ENCODE data around the gene TBL1X. TPM values are rescaled to one million over a fixed set of nuclear protein-coding genes. Genes with fewer than 3 reads are reported as not detected.
"Not testable (repeated sequence)": the region's sequence is repeated elsewhere in the genome, so short reads cannot be mapped to it uniquely, and the experiment has no call there.

TBL1X gene
- total RNA-seq, 1 donor from 2014 or later = 7.5 TPM

DNA sequence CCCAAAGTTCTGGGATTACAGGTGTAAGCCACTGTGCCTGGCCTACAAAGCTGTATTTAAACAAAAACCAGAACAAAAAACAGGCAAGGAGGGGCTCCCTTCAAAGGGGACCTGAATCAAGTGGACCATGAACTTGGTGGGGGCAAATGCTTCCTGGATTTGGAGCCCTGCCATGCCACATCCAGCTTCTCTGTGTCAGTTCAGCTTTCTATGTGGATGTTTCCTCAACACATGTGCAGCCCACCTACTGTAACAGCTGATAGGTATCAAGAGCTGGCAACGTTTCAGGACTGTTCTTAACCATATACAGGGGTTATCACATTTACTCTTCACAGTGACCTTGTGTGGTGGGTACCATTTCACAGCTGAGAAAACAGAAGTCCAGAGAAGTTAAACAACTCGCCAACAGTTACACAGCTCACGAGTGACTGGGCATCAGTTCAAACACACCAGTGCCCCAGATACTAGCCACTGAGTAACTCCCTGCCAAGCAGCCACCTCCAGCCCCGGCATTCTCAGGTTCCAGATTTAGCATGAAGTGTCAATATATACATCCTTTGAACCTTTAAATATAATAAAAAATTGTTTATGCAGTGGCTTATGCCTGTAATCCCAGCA is 293.3 kb downstream of the TBL1X start:
- no peak for DNase-seq (ENCODE audit: low read depth in 2 of 2)

DNA sequence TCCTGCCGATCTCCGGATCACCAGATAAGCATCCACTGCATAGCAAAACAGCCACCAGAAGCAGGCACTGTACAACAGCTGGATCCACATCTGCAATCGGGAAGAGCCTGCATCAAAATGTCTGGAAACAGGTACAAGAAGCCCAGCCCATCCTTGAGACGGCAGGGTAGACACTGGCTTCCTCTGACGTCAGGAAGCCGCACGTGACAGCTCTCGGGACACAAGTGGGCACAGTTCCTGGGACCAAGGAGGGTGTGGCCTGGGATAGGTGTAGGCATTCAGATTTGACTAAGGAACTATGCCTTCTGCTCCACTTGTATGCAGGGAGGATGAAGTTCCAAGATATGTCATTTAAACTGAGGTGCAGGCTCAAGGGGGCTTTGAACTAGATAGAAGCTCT is 294.5 kb downstream of the TBL1X start:
- no peak for DNase-seq (ENCODE audit: low read depth in 2 of 2)

DNA sequence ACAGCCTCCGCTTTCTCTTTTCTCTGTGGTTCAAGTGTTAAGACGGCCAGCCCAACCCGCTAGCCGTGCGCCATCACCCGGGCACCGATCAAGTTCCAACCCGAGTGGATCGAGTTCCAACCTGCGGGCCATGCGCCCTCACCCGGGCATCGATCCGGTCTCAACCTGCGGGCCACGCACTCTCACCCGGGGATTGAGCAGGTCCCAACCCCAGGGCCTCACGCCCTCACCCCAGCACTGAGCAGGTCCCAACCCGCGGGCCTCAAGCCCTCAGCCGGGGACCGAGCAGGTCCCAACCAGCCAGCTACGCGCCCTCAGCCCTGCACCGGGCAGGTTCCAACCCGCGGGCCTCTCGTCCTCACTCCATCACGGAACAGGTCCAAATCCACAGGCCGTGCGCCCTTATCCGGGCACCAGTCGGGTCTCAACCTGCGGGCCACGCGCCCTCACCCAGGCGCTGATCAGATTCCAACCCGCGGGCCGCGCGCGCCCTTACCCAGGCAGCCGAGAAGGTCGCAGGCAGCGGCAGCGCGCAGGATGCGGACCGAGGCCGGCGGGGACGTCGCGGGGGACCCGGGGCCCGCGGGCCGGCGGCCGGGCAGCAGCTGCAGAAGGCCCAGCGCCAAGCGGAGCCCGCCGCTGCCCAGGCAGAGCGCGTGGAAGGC is 300.3 kb downstream of the TBL1X start:
- DNase-seq (ENCODE audit: low read depth in 2 of 2) = no peak

DNA sequence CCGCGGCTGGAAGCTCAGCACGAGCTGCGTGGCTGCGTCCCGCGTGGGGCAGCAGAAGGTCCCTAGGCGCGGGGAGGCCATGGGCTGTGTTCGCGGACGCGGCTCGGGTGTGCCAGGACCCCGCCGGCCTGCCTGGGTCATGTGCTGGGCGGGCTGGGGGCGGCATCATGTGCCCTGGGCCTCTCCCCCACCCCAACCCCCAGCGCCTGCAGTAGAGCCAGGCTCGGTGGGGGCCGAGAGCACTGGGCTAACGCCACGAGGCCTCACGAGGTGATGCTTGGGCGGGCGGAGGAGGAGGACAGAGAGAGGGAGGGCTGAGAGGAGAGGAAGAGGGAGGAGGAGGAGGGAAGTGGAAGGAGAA is 300.9 kb downstream of the TBL1X start, which contains the start of gene GPR143:
TSS of gene GPR143 (minus strand) at position 111 of the 361 bp plus-strand sequence. CDS start at position 81, 30 bp downstream.
- DNase-seq (ENCODE audit: low read depth in 2 of 2) = no peak

DNA sequence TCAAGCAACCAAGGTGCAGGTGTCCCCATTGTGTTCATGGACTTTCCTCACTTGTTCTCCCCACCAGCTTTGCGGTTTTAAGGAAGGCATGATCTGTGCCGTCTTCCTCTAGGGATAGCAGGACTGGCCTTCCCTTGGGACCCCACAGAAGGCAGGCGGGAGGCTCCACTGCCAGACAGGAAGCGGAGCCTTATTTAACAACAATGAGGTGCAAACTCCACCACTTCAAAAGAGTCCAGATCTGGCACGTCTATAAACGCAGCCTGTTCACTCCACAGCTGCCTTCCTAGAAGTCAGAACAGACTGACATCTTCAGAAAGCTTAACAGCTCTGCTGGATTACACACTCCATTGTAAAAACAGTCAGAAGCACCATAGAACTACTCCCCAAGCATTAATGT is 302.5 kb downstream of the TBL1X start:
- peak in 1 of 2 donors; percentile 47 for DNase-seq (ENCODE audit: low read depth in 2 of 2)

DNA sequence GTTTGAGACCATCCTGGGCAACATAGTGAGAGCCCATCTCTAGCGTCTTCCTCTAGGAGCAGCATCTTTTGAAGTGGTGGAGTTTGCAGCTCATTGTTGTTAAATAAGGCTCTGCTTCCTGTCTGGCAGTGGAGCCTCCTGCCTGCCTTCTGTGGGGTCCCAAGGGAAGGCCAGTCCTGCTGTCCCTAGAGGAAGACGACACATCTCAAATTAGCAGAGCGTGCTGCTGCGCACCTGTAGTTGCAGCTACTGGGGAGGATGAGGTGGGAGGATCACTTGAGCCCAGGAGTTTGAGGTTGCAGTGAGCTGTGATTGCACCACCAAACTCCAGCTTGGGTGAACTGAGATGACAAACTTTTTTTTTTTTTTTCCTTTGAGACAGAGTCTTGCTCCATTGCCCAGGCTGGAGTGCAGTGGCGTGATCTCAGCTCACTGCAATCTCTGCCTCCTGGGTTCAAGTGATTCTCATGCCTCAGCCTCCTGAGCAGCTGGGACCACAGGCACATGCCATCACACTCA is 303.5 kb downstream of the TBL1X start:
- not testable (repeated sequence) for DNase-seq (ENCODE audit: low read depth in 2 of 2)

DNA sequence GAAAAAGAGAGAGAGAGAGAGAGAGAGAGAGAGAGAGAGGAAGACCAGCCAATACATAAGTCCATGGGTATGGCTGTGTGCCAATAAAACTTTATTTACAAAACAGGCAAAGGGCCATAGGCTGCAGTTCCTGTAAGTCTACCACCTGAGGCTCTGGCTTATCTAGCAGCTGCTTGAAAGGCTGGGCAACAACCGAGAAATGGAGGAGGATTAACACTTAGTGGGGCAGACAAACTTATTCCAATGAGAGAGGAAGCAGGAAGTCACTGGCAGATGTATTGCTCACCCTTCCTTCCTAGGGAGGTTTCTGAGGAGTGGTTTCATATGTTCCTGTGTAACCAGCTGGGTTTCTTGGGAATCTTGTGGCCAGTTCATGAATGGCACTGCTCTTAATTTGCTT is 305.5 kb downstream of the TBL1X start:
- peak in 1 of 2 donors; percentile 80 for DNase-seq (ENCODE audit: low read depth in 2 of 2)

DNA sequence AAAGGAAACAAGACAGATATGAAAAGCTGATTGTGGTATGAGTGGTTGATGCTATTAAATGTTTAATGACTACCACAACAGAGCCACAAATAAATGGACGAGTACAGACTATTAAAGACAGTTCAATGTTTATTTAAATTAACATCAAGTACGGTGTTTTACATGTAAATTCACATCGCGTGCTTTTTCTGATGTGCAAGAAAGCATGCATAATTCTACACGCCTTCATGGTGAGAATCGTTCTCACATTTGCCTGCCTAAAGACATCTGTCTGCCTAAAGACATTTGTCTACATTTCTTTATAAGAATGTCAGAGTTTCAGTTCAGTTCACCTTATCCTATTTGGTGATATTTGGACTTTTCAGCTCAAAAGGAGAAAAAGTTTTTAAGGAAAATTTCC is 308.1 kb downstream of the TBL1X start:
- DNase-seq (ENCODE audit: low read depth in 2 of 2) = no peak

DNA sequence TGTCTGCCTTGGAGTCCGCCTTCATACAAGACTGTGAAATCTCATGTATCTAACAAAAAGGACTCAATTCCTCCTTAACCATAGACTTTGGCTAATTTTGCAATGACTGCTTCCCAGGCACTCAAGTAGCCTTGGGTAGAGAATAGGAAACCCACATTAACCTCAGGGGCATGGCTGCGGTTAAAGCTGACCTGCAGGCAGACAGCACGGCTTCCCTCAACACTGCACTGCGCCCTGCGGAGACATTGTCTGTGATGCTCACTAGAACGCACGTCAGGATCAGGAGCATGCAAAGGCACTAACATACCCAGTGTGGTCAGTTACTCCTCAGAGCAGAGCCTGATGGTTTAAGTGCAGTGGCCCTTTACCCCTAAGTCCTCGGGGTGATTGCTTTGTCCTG is 311.1 kb downstream of the TBL1X start:
- DNase-seq (ENCODE audit: low read depth in 2 of 2) = peak in 1 of 2 donors; percentile 18

DNA sequence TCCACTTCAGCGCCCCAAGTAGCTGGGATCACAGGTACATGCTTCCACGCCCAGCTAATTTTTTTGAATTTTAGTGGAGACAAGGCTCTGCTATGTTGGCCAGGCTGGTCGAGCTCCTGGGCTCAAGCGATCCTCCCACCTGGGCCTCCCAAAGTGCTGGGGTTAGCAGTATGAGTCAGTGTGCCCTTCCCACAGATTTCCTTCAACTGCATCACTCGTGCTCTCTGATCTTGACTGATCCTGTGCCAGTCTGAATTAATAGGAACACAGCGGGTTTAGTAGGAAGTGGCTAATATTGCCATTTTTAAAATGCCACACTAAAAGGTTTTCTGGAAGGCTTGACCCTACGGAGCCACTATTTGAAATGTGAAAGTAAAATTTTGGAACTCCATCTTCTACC is 317.1 kb downstream of the TBL1X start:
- no peak for DNase-seq (ENCODE audit: low read depth in 2 of 2)

DNA sequence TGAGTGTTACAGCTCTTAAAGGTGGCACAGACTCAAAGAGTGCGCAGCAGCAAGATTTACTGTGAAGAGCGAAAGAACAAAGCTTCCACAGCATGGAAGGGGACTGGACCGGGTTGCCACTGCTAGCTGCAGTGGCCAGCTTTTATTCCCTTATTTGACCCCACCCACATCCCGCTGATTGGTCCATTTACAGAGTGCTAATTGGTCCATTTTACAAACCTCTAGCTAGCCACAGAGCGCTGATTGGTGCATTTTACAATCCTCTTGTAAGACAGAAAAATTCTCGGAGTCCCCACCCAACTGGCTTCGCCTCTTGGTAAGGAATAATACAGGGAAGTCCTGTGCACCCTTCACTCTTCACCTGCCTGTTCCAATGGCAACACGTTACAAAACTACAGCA is 319.5 kb downstream of the TBL1X start:
- no peak for DNase-seq (ENCODE audit: low read depth in 2 of 2)

DNA sequence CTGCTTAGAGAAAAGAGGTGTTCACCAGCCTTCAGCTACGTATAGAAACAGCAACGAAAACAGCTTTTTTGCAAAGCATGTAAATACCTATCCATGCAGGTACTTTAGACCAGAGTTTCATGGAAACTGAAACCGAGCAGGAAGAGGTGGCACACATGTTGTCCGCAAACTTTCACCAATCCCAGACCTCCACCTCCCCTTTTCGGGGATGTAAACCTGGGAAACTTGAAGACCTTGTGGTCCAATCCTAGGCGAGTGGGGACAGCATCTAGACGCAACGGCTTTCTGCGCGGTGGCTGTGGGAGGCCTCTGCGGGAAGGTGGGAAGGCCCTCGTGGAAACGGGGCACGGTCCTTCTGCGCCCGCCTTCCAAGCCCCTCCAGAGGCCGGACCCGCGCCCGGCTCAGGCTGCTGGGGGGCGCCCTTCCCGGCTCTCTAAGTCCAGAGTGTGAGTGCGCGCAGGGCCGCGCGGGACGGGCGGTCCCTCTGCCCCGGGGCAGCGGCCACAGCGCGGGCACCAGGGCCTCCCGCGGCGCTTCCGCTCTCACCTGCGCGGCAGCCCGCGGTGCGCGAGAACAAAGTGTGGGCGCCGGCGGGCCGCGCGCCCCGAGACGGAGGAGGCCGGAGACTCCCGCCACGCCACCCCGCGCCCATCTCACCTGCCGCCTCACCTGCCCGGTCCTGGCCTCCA is 320.5 kb downstream of the TBL1X start:
- peak in 1 of 2 donors; percentile 5 for DNase-seq (ENCODE audit: low read depth in 2 of 2)

DNA sequence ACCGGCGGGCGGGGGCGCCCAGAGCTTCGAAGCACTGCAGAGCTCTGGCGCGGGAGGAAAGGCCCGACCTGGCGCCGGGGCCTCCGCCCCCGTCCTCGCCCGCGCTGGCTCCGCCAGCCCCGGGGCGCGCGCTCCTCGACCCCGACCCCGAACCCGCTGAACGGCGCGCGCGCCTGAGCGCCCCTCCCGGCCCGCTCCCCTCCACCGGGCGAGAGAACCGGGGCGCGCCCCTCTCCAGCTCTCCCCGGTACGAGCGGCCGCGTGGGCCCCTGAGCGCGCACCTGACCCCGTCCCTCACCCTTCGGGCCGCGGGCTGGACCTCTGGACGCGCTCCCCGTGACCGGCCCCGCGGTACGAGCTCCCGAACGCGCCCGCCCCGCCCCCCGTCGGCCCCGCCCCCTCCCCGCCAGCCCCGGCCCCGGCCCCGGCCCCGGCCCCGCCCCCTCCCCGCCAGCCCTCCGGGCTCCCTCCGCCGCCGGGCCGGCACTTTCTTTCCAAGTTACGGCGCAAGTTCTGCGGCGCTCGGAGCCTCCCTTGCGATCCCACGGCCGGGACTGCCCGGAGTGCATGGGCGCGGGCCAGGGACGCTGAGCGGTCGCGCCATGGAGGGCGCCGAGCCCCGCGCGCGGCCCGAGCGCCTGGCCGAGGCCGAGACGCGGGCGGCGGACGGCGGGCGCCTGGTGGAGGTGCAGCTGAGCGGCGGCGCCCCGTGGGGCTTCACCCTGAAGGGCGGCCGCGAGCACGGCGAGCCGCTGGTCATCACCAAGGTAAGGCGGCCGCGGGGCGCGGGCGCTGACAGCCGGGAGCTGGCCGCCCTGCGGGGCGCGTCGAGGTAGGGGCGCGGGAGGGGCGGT is 321.3 kb downstream of the TBL1X start, which contains the start of gene SHROOM2:
TSS of gene SHROOM2 (plus strand) at position 486 of the 854 bp plus-strand sequence. CDS start at position 603, 117 bp downstream.
- DNase-seq (ENCODE audit: low read depth in 2 of 2) = peak; percentile 19 to 51

DNA sequence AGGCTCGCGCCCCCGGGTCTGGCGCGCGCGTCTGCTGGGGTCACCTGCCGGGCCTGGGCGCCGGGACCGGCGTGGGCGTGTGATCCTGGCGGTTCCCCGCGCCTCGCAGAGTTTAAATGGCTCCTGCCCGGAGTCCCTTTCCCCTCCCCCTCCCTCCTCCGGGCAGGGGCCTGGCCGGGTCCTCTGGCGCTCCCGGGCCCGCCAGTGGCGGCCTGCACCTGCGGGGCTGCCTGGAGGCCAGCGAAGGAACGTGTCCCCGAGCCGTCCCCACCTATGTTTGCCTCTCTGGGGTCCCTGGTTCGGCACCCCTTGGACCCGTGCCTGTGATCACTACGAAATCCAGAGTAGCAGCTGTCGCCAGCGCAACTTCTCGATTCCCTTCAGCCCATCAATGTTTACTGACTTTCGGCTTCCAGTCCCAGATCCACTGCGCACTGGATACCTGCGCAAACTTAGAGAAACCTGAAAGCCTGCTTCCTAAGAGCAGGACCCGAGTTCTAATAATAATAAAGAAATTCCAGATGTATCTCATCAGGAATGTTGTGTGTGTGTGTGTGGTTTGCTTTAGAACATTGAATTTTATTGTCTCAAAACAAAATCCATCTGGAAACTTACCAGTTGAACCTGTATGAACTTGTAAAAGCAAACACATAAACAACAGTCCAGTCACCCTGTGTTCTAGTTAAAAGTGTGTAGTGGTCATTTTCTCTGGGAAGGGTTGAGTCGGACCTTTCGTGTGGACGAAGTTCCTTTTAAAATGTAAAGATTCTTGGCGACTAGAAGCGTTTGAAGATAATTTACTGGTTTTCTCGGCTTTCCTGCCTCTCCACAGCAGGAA is 322.2 kb downstream of the TBL1X start:
- peak; percentile 13 to 33 for DNase-seq (ENCODE audit: low read depth in 2 of 2)

DNA sequence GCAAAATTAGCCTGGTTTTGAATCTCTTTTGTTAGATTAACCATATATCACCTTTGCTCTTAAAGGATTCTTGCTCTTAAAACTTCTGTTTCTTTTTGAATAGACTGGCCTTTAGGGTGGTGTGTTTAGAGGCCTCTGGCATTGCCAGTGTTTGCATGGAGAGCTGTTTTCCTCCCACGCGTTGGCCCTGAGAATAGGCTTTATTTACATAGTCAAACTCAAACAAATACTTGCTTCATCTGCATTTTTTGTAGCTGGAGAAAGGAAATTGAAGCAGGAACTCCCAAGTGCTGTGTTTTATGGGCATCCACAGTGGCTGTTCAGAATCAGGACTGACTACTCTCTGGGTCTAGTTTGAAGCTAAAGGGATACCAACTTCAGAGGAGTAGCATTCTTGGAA is 324.1 kb downstream of the TBL1X start:
- DNase-seq (ENCODE audit: low read depth in 2 of 2) = peak; percentile 30 to 50

DNA sequence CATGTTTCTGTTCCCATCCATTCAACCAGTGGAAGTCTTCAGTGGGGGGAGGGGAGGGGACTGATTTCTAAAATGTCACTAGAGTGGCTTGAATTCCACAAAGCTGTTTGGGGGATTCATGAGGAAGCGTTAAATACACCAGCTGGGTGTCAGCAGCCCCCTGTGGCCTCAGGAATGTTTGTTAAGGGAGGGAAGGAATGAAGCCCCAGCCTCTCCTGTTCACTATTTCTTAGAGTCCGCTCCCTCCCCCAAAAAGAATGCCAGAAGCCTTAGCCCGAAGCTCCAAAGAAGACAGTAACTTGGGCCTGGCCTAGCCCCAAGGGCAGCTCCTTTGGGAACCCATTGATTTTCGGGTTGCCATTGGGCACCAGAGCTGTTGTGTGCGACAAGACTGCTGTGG is 324.7 kb downstream of the TBL1X start:
- DNase-seq (ENCODE audit: low read depth in 2 of 2) = no peak
